Astrocyte (in vitro differentiated cells and primary cell): ENCODE data around the gene COMMD8. TPM values are rescaled to one million over a fixed set of nuclear protein-coding genes. Genes with fewer than 3 reads are reported as not detected.
A peak's percentile ranks its signal among the peaks of the same experiment; 100 is the strongest.

Experiments
- DNase-seq: peaks from one replicate; pipeline ENCODE4 v3.0.0-alpha.2; 2010; ENCODE audit warnings: low read depth
- FAIRE-seq: peaks from 2 replicates; lab custom pipeline; 2011; peaks lifted over from hg19 to GRCh38; lab: Jason Lieb, UNC
- H2AFZ ChIP-seq: 2 replicates; pipeline ENCODE4 v1.6.0; 2012; ENCODE audit warnings: low read depth, low read length, inconsistent platforms
- H3K27ac ChIP-seq: 2 replicates; pipeline ENCODE4 v1.5.1; 2011; ENCODE audit warnings: low read depth, low read length, inconsistent platforms
- H3K27me3 ChIP-seq: 2 replicates; pipeline ENCODE4 v1.6.0; 2011; ENCODE audit warnings: low read length, inconsistent platforms; ENCODE audit not compliant: insufficient read depth
- H3K36me3 ChIP-seq: 2 replicates; pipeline ENCODE4 v1.5.1; 2011; ENCODE audit warnings: low read length, inconsistent platforms; ENCODE audit not compliant: insufficient read depth
- H3K4me1 ChIP-seq: 2 replicates; pipeline ENCODE4 v1.5.1; 2011; ENCODE audit warnings: low read length, inconsistent platforms; ENCODE audit not compliant: insufficient read depth
- H3K4me2 ChIP-seq: 2 replicates; pipeline ENCODE4 v1.6.0; 2012; ENCODE audit warnings: low read length, inconsistent platforms
- H3K4me3 ChIP-seq: 2 replicates; pipeline ENCODE4 v1.5.1; 2011; ENCODE audit warnings: low read depth, mild to moderate bottlenecking, low read length, inconsistent platforms; ENCODE audit not compliant: insufficient read depth
- H3K79me2 ChIP-seq: 2 replicates; pipeline ENCODE4 v1.6.0; 2012; ENCODE audit warnings: mild to moderate bottlenecking, low read length, inconsistent platforms; ENCODE audit not compliant: insufficient read depth
- H3K9ac ChIP-seq: 2 replicates; pipeline ENCODE4 v1.6.0; 2012; ENCODE audit warnings: mild to moderate bottlenecking, low read length, inconsistent platforms
- H3K9me3 ChIP-seq: 2 replicates; pipeline ENCODE4 v1.5.1; 2012; ENCODE audit warnings: low read depth, mild to moderate bottlenecking, low read length, inconsistent platforms; ENCODE audit not compliant: insufficient read depth
- H4K20me1 ChIP-seq: 2 replicates; pipeline ENCODE4 v1.6.0; 2012; ENCODE audit warnings: low read length, inconsistent platforms; ENCODE audit not compliant: insufficient read depth
- H3K27ac Mint-ChIP-seq: one replicate; pipeline ENCODE4 v1.8.0; 2021; ENCODE audit warnings: mild to moderate bottlenecking, mixed read lengths; ENCODE audit not compliant: unreplicated experiment
- H3K27me3 Mint-ChIP-seq: one replicate; pipeline ENCODE4 v1.8.0; 2021; ENCODE audit warnings: low read depth, mixed read lengths; ENCODE audit not compliant: unreplicated experiment
- H3K36me3 Mint-ChIP-seq: one replicate; pipeline ENCODE4 v1.8.0; 2021; ENCODE audit warnings: low read depth, mixed read lengths; ENCODE audit not compliant: unreplicated experiment
- H3K4me1 Mint-ChIP-seq: one replicate; pipeline ENCODE4 v1.8.0; 2021; ENCODE audit warnings: low read depth, mixed read lengths; ENCODE audit not compliant: unreplicated experiment
- H3K4me3 Mint-ChIP-seq: one replicate; pipeline ENCODE4 v1.8.0; 2021; ENCODE audit warnings: mild to moderate bottlenecking, moderate library complexity, mixed read lengths; ENCODE audit not compliant: unreplicated experiment
- H3K9me3 Mint-ChIP-seq: one replicate; pipeline ENCODE4 v1.8.0; 2021; ENCODE audit warnings: mild to moderate bottlenecking, mixed read lengths; ENCODE audit not compliant: unreplicated experiment
- EZH2 ChIP-seq: IDR thresholded peaks from 2 replicates; pipeline ENCODE4 v1.6.1; 2012; ENCODE audit warnings: mild to moderate bottlenecking, low read length, inconsistent platforms; ENCODE audit not compliant: insufficient read depth
- total RNA-seq: library from RNA; stranded (reverse); gene quantifications from 2 replicates; pipeline ENCODE4 v1.2.1, GENCODE V29; 2021
- TF ChIP-seq, protein P1 (sequence below): IDR thresholded peaks from 2 replicates; pipeline ENCODE4 v1.5.1; 2011; ENCODE audit warnings: low read depth, mild to moderate bottlenecking, inconsistent platforms, low read length, moderate library complexity; ENCODE audit not compliant: insufficient read depth

COMMD8 gene
- total RNA-seq, 1 donor from 2014 or later: 23.5 TPM

DNA sequence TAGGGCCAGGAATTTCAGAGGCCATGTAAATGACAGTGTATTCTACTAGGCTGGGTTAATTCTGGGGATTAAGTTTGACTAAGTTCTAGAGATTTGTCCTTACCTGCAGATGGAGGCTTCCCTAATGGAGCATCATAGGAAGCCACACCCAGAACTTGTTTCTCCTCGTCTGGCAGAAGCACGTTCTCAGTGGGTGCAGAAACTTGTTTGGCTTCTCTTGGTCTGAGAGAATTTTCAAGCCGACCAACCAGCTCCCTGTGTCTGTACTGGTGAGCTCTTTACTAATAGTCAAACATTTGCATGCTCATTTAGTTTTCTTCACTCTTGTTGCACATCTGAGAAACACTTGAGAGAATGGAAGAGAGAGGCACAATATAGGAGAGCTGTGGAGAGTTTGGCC is 20.7 kb upstream of the COMMD8 start:
- TF ChIP-seq EZH2: no peak
- FAIRE-seq (no peak), DNase-seq (no peak)
- H3K4me1 ChIP-seq: peaks cover 10% of the 10 kb centered on the region
- no peak overlapping the region for H3K4me2 ChIP-seq
- peak overlapping the region; percentile 20 for H2AFZ ChIP-seq
- no peak overlapping the region for H3K9ac ChIP-seq
- H3K36me3 Mint-ChIP-seq: peaks cover 4% of the 10 kb centered on the region
- no peaks in the 10 kb centered on the region for H3K27me3 ChIP-seq
- H3K36me3 ChIP-seq: no peaks in the 10 kb centered on the region
- peak overlapping the region; percentile 14 for H3K27ac Mint-ChIP-seq
- H3K9me3 Mint-ChIP-seq: peaks cover 2% of the 10 kb centered on the region
- no peaks in the 10 kb centered on the region for H3K9me3 ChIP-seq
- no peaks in the 10 kb centered on the region for H4K20me1 ChIP-seq
- peaks cover 13% of the 10 kb centered on the region for H3K4me1 Mint-ChIP-seq
- no peaks in the 10 kb centered on the region for H3K27me3 Mint-ChIP-seq
- peaks cover 35% of the 10 kb centered on the region for H3K79me2 ChIP-seq
- no peak overlapping the region for H3K4me3 Mint-ChIP-seq
- H3K4me3 ChIP-seq: no peak overlapping the region
- no peak overlapping the region for H3K27ac ChIP-seq

DNA sequence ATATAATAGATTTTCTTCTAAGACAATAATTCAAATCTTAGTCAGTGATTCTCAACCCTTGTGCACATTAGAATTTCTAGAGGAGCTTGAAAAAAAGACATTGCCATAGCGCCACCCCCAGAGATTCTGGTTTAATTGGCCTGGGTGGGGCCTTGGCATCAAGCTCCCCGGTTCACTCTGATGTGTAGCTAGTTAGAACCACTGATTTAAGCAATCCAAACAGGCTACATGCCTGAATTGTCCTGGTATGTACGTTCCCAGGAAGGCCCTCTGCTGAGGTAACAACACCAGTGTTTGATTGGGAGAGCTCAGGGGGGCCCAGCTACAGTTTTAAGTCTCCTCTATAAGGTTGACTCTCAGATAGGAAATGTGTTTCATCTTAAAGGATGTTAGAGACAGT is 20.2 kb upstream of the COMMD8 start:
- Histone ChIP-seq H3K4me1 (peaks cover 10% of the 10 kb centered on the region), H4K20me1 (no peaks in the 10 kb centered on the region), H3K27ac (no peak overlapping the region), H3K36me3 (no peaks in the 10 kb centered on the region), H3K4me2 (no peak overlapping the region), H3K9me3 (no peaks in the 10 kb centered on the region), H3K4me3 (no peak overlapping the region), H3K27me3 (no peaks in the 10 kb centered on the region), H3K79me2 (peaks cover 30% of the 10 kb centered on the region), H2AFZ (peak overlapping the region; percentile 43), H3K9ac (no peak overlapping the region)
- Mint-ChIP-seq H3K27me3 (no peaks in the 10 kb centered on the region), H3K27ac (no peak overlapping the region), H3K9me3 (no peaks in the 10 kb centered on the region), H3K4me1 (peaks cover 13% of the 10 kb centered on the region), H3K36me3 (peaks cover under 1% of the 10 kb centered on the region), H3K4me3 (no peak overlapping the region)
- peak; percentile 42 for DNase-seq
- no peak for FAIRE-seq
- no peak for TF ChIP-seq EZH2
- TF ChIP-seq, protein P1, sequence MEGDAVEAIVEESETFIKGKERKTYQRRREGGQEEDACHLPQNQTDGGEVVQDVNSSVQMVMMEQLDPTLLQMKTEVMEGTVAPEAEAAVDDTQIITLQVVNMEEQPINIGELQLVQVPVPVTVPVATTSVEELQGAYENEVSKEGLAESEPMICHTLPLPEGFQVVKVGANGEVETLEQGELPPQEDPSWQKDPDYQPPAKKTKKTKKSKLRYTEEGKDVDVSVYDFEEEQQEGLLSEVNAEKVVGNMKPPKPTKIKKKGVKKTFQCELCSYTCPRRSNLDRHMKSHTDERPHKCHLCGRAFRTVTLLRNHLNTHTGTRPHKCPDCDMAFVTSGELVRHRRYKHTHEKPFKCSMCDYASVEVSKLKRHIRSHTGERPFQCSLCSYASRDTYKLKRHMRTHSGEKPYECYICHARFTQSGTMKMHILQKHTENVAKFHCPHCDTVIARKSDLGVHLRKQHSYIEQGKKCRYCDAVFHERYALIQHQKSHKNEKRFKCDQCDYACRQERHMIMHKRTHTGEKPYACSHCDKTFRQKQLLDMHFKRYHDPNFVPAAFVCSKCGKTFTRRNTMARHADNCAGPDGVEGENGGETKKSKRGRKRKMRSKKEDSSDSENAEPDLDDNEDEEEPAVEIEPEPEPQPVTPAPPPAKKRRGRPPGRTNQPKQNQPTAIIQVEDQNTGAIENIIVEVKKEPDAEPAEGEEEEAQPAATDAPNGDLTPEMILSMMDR: no peak

DNA sequence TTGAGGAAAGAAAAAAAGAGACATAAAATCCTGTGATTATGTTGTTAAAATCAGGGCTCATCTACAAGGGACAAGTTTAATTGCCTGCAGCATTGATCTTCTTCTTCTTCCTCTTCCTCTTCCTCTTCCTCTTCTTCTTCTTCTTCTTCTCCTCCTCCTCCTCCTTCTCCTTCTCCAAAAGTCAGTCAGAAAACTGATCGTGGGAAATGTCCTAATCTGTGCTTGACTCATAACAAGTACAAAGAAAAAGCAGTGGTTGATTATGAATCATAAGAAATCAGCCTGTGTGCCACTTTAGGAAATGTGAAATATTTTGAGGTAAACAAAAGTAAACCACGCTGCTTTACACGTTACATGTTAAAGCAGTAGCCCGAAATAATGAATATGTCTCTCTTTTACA is 18.8 kb upstream of the COMMD8 start:
- no peak for FAIRE-seq
- no peaks in the 10 kb centered on the region for H4K20me1 ChIP-seq
- Mint-ChIP-seq H3K4me1 (peaks cover 13% of the 10 kb centered on the region), H3K9me3 (no peaks in the 10 kb centered on the region), H3K4me3 (no peak overlapping the region), H3K27me3 (no peaks in the 10 kb centered on the region), H3K27ac (no peak overlapping the region), H3K36me3 (no peaks in the 10 kb centered on the region)
- TF ChIP-seq, protein P1: no peak
- no peak for TF ChIP-seq EZH2
- peaks cover 16% of the 10 kb centered on the region for H3K79me2 ChIP-seq
- H3K36me3 ChIP-seq: no peaks in the 10 kb centered on the region
- H3K9ac ChIP-seq: peak overlapping the region; percentile 30
- no peaks in the 10 kb centered on the region for H3K27me3 ChIP-seq
- no peaks in the 10 kb centered on the region for H3K9me3 ChIP-seq
- no peak overlapping the region for H3K4me3 ChIP-seq
- peaks cover 10% of the 10 kb centered on the region for H3K4me1 ChIP-seq
- peak overlapping the region; percentile 61 for H3K4me2 ChIP-seq
- H2AFZ ChIP-seq: no peak overlapping the region
- DNase-seq: peak; percentile 72
- H3K27ac ChIP-seq: peak overlapping the region; percentile 52
